ENCODE data around the gene WWC1. TPM values are rescaled to one million over a fixed set of nuclear protein-coding genes. Genes with fewer than 3 reads are reported as not detected.
A peak's percentile ranks its signal among the peaks of the same experiment; 100 is the strongest.

Gene WWC1
- total and polyA plus RNA-seq, 9 of the 15 experiments (the other 6 are each of a cell fraction or from before 2014, with no cell fraction given), result under 0.01 to 0.54 (median 0.42) TPM; not detected in 6

DNA sequence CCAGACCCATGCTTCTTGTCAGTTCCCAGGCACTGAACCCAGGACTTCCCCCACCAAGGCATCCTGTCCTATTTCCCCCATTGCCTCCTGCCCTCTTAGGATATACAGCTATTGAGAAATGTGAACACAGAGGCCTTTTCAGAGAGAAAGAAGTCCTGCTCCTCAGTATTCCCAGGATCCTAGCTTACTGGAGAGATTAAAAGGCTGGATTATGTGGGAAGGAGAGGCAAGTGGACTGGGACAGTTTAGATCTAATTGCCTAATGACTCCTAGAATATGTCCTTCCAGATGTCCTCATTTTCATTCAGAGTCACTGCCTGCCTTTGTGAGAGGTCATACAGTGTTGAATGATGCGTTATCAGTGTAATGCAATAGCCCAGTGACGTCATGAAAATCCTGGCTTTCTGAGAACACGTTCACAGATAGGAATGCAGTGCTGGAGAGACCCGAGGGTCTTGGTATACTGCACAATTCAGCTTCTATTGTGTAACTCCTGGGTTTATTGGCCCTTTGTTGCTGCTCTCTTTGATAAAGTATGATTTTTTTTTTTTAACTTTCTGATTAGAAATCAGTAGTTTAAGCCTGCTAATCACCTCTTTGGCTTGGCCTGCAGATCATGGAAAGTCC lies 26.2 kb downstream of the WWC1 start (continued):
- TF ChIP-seq ZNF586 (CRISPR knock-in tag; conservative IDR thresholded peaks at IDR 0.05) (no peak), TCFL5 (CRISPR knock-in tag; conservative IDR thresholded peaks at IDR 0.05) (no peak), ZNF316 (IDR thresholded peaks at IDR 0.05) (no peak), MYBL2 (IDR thresholded peaks at IDR 0.05; ENCODE audit: low read depth) (no peak), MYBL2 (CRISPR knock-in tag; IDR thresholded peaks at IDR 0.05; ENCODE audit: borderline replicate concordance) (no peak), CBFA2T3 (IDR thresholded peaks at IDR 0.05) (peak; percentile 47; the same call in 1 of the 2 replicates), KDM5B (IDR thresholded peaks at IDR 0.05; ENCODE audit: insufficient replicate concordance, low read depth, low read length) (no peak), ZNF780A (CRISPR knock-in tag; IDR thresholded peaks at IDR 0.05) (no peak), PHF20 (IDR thresholded peaks at IDR 0.05; ENCODE audit: partially characterized antibody) (no peak), SMARCE1 (IDR thresholded peaks at IDR 0.05) (no peak), ZNF354B (CRISPR knock-in tag; IDR thresholded peaks at IDR 0.05) (no peak), SOX6 (IDR thresholded peaks at IDR 0.05) (no peak), MECOM (CRISPR knock-in tag; IDR thresholded peaks at IDR 0.05) (no peak), POLR2AphosphoS5 (IDR thresholded peaks at IDR 0.05; ENCODE audit: control insufficient read depth, insufficient read depth, low read depth, low read length) (no peak)
- TF ChIP-seq, protein P1, sequence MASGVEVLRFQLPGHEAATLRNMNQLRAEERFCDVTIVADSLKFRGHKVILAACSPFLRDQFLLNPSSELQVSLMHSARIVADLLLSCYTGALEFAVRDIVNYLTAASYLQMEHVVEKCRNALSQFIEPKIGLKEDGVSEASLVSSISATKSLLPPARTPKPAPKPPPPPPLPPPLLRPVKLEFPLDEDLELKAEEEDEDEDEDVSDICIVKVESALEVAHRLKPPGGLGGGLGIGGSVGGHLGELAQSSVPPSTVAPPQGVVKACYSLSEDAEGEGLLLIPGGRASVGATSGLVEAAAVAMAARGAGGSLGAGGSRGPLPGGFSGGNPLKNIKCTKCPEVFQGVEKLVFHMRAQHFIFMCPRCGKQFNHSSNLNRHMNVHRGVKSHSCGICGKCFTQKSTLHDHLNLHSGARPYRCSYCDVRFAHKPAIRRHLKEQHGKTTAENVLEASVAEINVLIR (CRISPR knock-in tag; IDR thresholded peaks at IDR 0.05), result peak; percentile 78
- TF ChIP-seq, protein P2, sequence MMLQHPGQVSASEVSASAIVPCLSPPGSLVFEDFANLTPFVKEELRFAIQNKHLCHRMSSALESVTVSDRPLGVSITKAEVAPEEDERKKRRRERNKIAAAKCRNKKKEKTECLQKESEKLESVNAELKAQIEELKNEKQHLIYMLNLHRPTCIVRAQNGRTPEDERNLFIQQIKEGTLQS (IDR thresholded peaks at IDR 0.05), result peak; percentile 90
- TF ChIP-seq, protein P2 (CRISPR knock-in tag; conservative IDR thresholded peaks at IDR 0.05), result no peak
- TF ChIP-seq, protein P3, sequence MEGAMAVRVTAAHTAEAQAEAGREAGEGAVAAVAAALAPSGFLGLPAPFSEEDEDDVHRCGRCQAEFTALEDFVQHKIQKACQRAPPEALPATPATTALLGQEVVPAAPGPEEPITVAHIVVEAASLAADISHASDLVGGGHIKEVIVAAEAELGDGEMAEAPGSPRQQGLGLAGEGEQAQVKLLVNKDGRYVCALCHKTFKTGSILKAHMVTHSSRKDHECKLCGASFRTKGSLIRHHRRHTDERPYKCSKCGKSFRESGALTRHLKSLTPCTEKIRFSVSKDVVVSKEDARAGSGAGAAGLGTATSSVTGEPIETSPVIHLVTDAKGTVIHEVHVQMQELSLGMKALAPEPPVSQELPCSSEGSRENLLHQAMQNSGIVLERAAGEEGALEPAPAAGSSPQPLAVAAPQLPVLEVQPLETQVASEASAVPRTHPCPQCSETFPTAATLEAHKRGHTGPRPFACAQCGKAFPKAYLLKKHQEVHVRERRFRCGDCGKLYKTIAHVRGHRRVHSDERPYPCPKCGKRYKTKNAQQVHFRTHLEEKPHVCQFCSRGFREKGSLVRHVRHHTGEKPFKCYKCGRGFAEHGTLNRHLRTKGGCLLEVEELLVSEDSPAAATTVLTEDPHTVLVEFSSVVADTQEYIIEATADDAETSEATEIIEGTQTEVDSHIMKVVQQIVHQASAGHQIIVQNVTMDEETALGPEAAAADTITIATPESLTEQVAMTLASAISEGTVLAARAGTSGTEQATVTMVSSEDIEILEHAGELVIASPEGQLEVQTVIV (CRISPR knock-in tag; IDR thresholded peaks at IDR 0.05; ENCODE audit: borderline replicate concordance), result no peak
- TF ChIP-seq, protein P4, sequence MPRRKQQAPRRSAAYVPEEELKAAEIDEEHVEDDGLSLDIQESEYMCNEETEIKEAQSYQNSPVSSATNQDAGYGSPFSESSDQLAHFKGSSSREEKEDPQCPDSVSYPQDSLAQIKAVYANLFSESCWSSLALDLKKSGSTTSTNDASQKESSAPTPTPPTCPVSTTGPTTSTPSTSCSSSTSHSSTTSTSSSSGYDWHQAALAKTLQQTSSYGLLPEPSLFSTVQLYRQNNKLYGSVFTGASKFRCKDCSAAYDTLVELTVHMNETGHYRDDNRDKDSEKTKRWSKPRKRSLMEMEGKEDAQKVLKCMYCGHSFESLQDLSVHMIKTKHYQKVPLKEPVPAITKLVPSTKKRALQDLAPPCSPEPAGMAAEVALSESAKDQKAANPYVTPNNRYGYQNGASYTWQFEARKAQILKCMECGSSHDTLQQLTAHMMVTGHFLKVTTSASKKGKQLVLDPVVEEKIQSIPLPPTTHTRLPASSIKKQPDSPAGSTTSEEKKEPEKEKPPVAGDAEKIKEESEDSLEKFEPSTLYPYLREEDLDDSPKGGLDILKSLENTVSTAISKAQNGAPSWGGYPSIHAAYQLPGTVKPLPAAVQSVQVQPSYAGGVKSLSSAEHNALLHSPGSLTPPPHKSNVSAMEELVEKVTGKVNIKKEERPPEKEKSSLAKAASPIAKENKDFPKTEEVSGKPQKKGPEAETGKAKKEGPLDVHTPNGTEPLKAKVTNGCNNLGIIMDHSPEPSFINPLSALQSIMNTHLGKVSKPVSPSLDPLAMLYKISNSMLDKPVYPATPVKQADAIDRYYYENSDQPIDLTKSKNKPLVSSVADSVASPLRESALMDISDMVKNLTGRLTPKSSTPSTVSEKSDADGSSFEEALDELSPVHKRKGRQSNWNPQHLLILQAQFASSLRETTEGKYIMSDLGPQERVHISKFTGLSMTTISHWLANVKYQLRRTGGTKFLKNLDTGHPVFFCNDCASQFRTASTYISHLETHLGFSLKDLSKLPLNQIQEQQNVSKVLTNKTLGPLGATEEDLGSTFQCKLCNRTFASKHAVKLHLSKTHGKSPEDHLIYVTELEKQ (CRISPR knock-in tag; IDR thresholded peaks at IDR 0.05), result no peak
- TF ChIP-seq, protein P5, sequence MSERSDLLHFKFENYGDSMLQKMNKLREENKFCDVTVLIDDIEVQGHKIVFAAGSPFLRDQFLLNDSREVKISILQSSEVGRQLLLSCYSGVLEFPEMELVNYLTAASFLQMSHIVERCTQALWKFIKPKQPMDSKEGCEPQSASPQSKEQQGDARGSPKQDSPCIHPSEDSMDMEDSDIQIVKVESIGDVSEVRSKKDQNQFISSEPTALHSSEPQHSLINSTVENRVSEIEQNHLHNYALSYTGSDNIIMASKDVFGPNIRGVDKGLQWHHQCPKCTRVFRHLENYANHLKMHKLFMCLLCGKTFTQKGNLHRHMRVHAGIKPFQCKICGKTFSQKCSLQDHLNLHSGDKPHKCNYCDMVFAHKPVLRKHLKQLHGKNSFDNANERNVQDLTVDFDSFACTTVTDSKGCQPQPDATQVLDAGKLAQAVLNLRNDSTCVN (CRISPR knock-in tag; IDR thresholded peaks at IDR 0.05), result no peak

All from K562 (cell line).